Measurements from ENCODE around the gene TMEM163.

Gene TMEM163

GRCh38 chr2:134470561-134471168 is 248.1 kb downstream of the TMEM163 start:
- DNase-seq = no peak

GRCh38 chr2:134469516-134470115 is 249.2 kb downstream of the TMEM163 start:
- DNase-seq = no peak

GRCh38 chr2:134468776-134469175 is 250.0 kb downstream of the TMEM163 start:
- DNase-seq = no peak

- DNase-seq = no peak
These were observed 250.6 kb downstream of the TMEM163 start for GRCh38 chr2:134468164-134468563.

GRCh38 chr2:134466141-134466540 is 252.7 kb downstream of the TMEM163 start:
- no peak for DNase-seq

GRCh38 chr2:134465228-134466105 is 253.3 kb downstream of the TMEM163 start:
- DNase-seq = no peak

- no peak for DNase-seq
These were observed 255.1 kb downstream of the TMEM163 start for GRCh38 chr2:134463699-134464022.

GRCh38 chr2:134462791-134463698 is 255.8 kb downstream of the TMEM163 start:
- no peak for DNase-seq

- no peak for DNase-seq
These were observed 256.5 kb downstream of the TMEM163 start for GRCh38 chr2:134462275-134462674.

- no peak for DNase-seq
These were observed 257.3 kb downstream of the TMEM163 start for GRCh38 chr2:134461511-134461910.

GRCh38 chr2:134460583-134460998 is 258.2 kb downstream of the TMEM163 start:
- DNase-seq = no peak

- DNase-seq = no peak
These were observed 258.9 kb downstream of the TMEM163 start for GRCh38 chr2:134459706-134460406.

GRCh38 chr2:134458950-134459349 is 259.9 kb downstream of the TMEM163 start:
- DNase-seq = no peak

- no peak for DNase-seq
These were observed 260.3 kb downstream of the TMEM163 start for GRCh38 chr2:134458473-134458853.

- no peak for DNase-seq
These were observed 260.9 kb downstream of the TMEM163 start for GRCh38 chr2:134457765-134458472.

- no peak for DNase-seq
These were observed 261.4 kb downstream of the TMEM163 start for GRCh38 chr2:134457353-134457752.

- DNase-seq = no peak
These were observed 263.4 kb downstream of the TMEM163 start for GRCh38 chr2:134455426-134455825.

- no peak for DNase-seq
These were observed 263.9 kb downstream of the TMEM163 start for GRCh38 chr2:134454931-134455330.

- no peak for DNase-seq
These were observed 264.4 kb downstream of the TMEM163 start for GRCh38 chr2:134454426-134454825.

GRCh38 chr2:134453973-134454372 is 264.8 kb downstream of the TMEM163 start:
- DNase-seq = no peak

GRCh38 chr2:134453476-134453875 is 265.3 kb downstream of the TMEM163 start:
- DNase-seq = no peak

All from GF-D8 (cell line).